CD4-positive, alpha-beta T cell treated with Interleukin-6 at 100 ng/mL for 8 hours (primary cell): Measurements from ENCODE around the gene PEX14.
A peak's percentile ranks its signal among the peaks of the same experiment; 100 is the strongest.
"Not testable (repeated sequence)": the region's sequence is repeated elsewhere in the genome, so short reads cannot be mapped to it uniquely, and the experiment has no call there.

Experiments used
- DNase-seq: peaks from one replicate; pipeline ENCODE4 v3.0.0-alpha.2; 2020; ENCODE audit warnings: mixed read lengths, low spot score

Gene PEX14

GRCh38 chr1:10495475-10495817, 20.7 kb downstream of the PEX14 start:
- DNase-seq: no peak

GRCh38 chr1:10495952-10496351, 21.2 kb downstream of the PEX14 start:
- peak; percentile 39 for DNase-seq

GRCh38 chr1:10497109-10497508, 22.4 kb downstream of the PEX14 start:
- no peak for DNase-seq

DNA sequence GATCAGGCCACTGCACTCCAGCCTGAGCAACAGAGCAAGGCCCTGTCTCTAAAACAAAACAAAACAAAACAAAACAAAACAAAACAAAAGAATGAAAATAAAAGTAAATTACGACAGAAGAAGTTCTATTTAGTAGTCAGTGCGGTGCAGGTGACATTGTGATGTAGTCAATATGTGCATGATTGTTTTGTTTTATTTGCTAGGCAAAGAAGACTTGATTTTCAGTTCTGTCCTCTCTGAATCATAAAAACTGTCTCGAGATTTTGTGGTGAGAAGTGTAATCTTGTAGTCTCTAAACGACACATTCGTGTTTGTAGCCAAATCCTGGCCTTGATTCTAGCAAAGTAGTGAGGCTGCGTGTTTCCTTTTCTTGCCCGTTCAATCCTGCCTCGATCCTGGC, 23.5 kb downstream of the PEX14 start:
- no peak for DNase-seq

DNA sequence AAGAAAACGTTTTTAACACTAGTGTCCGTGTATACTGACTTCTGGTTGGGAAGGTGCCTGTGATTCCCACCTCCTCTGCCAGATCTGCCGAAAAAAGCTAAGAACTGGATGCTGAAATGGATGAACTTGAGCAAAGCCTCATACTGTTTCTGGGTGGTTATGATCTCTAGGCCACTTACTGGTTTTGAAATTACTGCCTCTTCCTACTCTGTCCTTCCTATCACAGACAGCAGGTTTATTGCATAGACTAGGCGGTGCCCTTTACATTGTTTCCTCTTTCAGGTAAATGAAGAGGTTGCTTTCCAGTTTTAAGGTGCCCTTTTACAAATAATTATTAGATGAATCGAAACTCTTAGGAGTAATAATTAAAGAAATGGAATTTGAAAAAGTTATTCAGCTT, 27.5 kb downstream of the PEX14 start:
- DNase-seq: no peak

DNA sequence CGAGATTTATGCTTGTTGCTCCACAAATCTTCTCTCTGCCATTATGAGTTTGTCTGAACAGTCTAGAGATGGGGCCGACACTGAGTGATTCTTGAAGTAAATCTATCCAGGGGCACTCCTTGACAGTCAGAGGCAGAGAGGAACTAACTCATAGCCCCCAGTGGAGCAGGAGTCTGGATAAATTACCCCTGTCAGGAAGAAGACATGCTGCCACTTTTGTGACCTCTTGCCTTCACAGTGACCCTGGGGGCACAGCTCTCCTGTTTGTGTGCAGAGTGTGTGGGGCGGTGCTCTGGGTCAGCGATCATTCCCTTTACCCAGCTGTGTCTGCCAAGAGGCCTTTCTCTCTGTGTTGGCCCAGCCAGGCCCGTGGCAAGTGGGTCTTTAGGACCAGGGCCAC, 29.5 kb downstream of the PEX14 start:
- no peak for DNase-seq

DNA sequence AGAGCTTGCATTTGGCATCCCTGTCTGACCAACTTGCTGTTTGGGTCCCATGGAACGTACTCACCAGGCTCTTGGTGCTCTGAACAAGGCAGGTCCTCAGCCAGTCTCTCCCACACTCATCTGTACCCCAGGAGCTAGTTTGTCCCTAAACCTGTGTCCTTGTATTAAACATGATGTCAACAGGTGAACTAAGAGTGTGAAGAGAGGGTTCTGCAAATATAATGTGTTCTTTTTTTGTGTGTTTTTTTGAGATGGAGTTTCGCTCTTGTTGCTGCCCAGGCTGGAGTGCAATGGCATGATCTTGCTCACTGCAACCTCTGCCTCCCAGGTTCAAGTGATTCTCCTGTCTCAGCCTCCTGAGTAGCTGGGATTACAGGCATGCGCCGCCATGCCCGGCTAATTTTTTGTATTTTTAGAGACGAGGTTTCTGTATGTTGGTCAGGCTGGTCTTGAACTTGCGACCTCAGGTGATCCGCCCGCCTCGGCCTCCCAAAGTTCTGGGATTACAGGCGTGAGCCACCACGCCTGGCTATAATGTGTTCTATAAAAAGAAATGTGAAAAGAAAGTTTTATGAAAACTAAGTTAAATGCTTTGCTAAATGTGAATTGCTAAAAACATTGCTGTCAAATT, 31.4 kb downstream of the PEX14 start:
- not testable (repeated sequence) for DNase-seq

- no peak for DNase-seq
Measured at GRCh38 chr1:10506677-10507047, 31.9 kb downstream of the PEX14 start.

GRCh38 chr1:10507111-10507879, 32.5 kb downstream of the PEX14 start:
- DNase-seq: peak; percentile 62

DNA sequence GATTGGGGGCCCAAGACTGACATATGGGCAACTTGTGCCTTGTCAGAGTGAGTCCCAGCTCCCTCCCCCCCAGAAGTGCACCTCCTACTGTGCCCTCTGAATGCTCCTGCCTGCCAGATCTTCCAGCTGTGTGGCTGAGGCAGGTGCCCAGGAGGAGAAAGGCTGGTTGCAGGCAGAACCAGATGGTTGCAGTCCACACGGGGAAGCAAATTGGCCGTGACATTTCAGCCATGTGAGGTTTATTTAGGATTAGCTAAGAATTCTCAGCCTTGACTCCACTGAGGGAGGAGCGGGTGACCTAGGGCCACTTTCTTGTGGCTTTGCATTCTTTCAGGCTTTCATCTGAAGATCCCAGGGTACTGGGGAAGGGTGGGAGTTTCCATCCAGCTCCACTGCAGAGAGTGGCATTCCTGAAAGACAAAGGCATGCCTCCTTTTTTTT, 33.8 kb downstream of the PEX14 start:
- DNase-seq: no peak

GRCh38 chr1:10509809-10510509, 35.2 kb downstream of the PEX14 start:
- DNase-seq: no peak

GRCh38 chr1:10510520-10511493, 36.1 kb downstream of the PEX14 start:
- DNase-seq: peak; percentile 87

GRCh38 chr1:10511494-10511885, 36.7 kb downstream of the PEX14 start:
- DNase-seq: no peak

GRCh38 chr1:10513199-10513598, 38.4 kb downstream of the PEX14 start:
- no peak for DNase-seq

GRCh38 chr1:10514490-10515235, 39.9 kb downstream of the PEX14 start:
- DNase-seq: peak; percentile 26

DNA sequence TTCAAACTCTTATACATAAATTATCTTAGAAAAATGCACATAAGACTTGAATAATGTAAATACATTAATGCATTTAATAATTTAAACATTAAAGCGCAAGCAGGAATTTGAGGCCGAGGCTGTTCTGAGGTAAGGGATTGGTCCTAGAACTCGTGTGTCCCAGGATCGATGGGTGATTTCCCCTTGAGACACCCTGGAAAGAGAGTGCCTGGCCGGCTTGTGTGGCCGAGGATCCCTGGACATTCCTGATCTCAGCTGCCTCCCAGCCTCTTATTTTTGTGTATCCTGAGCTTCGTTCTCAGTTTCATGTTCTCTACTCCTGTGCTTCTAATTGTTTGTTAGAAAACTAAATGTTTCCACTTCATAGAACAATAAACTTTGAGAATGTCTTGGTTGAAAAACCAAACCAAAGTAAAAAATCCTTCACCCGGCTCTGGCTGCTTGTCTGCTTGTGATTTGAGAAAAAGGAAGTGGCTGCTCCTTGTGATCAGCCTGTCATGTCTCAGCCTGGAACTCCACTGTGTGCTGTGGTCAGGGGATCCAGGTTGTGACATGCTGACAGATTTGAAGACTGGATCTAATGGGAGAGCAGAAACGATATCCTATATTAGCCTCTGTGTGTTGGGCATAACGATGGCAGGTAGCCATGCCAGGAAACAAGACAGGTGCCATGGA, 40.7 kb downstream of the PEX14 start:
- DNase-seq: peak; percentile 22

DNA sequence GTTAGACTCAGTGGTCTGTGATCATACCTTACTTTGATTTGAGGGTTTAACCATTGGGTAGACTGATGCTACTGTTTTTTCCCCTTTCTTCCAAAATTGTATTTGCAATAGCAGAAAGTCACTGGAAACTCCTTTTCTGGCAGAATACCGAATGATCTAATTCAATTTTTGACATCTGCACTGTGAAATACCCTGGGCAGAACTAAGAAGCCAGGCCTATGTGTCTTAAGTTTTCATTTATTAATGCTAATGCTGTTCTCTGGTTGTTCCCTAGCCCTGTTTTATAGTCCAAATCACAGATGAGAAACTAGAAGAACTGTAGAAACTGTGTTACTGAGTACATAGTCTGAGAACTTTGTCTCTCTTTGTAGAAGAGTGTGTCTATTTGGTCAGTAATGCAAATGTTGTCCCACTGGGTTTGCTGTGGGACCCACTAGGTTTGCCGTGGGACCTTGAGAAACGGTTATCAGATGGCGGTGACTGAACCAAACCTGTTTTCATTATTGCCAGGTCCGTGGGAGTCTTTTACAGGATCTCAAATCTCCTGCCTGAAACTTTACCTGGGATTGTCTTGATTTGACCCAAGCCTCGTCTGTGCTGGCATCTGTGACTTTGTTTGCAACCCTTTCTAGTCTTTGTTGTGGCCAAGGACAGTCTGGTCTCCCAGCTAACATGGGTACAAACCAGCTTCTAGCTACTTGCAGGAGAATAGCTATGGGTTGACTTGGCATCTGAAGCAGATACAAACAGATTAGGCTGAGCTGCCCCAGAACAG, 41.4 kb downstream of the PEX14 start:
- DNase-seq: no peak

GRCh38 chr1:10516925-10517676, 42.4 kb downstream of the PEX14 start:
- DNase-seq: no peak

GRCh38 chr1:10517677-10517982, 42.9 kb downstream of the PEX14 start:
- no peak for DNase-seq
